Gastrocnemius medialis (tissue), 4 donors: ENCODE measurements around the gene PLPPR2. TPM values are rescaled to one million over a fixed set of nuclear protein-coding genes. Genes with fewer than 3 reads are reported as not detected.
"Not testable (repeated sequence)": the region's sequence is repeated elsewhere in the genome, so short reads cannot be mapped to it uniquely, and the experiment has no call there.

ENCODE experiments used
- ATAC-seq, 2 donors: fragments of 150-250 bp; one replicate each; pipeline ENCODE4 v1.9.1; 2016
- DNase-seq, 2 donors: peaks; one replicate each; pipeline ENCODE4 v3.0.0-alpha.2; 2019
- H3K27ac ChIP-seq, 4 donors: fragments of 200-600 bp; sonication (generic); 1 replicate in 1 of 4; 2 replicates in 3 of 4; pipeline ENCODE4 v1.5.1; 2016 to 2018; ENCODE audit warnings: mild to moderate bottlenecking in 2 of 4, moderate library complexity in 1 of 4
- H3K27me3 ChIP-seq, 3 donors: fragments of 200-600 bp; sonication (generic) in 2 of 3; 1 replicate in 1 of 3; 2 replicates in 2 of 3; pipeline versions ENCODE4 v1.5.1 to v1.6.0; 2016 to 2019; ENCODE audit warnings: mild to moderate bottlenecking in 1 of 3, moderate library complexity in 1 of 3
- H3K36me3 ChIP-seq, 2 donors: fragments of 200-600 bp; sonication (generic) in 1 of 2; one replicate each; pipeline ENCODE4 v1.5.1; 2017 to 2018
- H3K4me1 ChIP-seq, 2 donors: fragments of 200-600 bp; sonication (generic) in 1 of 2; one replicate each; pipeline ENCODE4 v1.5.1; 2016 to 2017; ENCODE audit warnings: mild to moderate bottlenecking in 2 of 2
- H3K4me3 ChIP-seq, 4 donors: fragments of 200-600 bp; sonication (generic) in 3 of 4; 1 replicate in 1 of 4; 2 replicates in 3 of 4; pipeline ENCODE4 v1.5.1; 2016 to 2019; ENCODE audit warnings: mild to moderate bottlenecking in 2 of 4
- H3K9me3 ChIP-seq, 3 donors: fragments of 200-600 bp; sonication (generic) in 2 of 3; 1 replicate in 1 of 3; 2 replicates in 2 of 3; pipeline ENCODE4 v1.5.1; 2016 to 2019
- CTCF ChIP-seq, 5 experiments: fragments of 450-650 bp in 3 of 5; fragments of 200-600 bp in 2 of 5; sonication (generic) in 2 of 5; IDR thresholded peaks in 4 of 5; conservative IDR thresholded peaks in 1 of 5; 1 replicate in 4 of 5; 2 replicates in 1 of 5; pipeline ENCODE4 v1.5.1; 2016 to 2019; ENCODE audit warnings: antibody characterized with exemption in 5 of 5, mild to moderate bottlenecking in 3 of 5, moderate library complexity in 3 of 5
- POLR2A ChIP-seq, 2 donors: fragments of 450-650 bp; IDR thresholded peaks; one replicate each; pipeline ENCODE4 v1.6.1; 2017; ENCODE audit warnings: antibody characterized with exemption in 2 of 2, mild to moderate bottlenecking in 2 of 2, moderate library complexity in 2 of 2
- in situ Hi-C, 4 donors: fragments of 200-750 bp; cut with MboI; loops; one replicate each; pipeline versions ENCODE4 v1.15.0 to v1.8.0; 2017; ENCODE audit warnings: low sequenced_read_pairs in 4 of 4
- intact Hi-C: fragments of 100-400 bp; cut with DNase I; formaldehyde crosslinking; loops from one replicate; pipeline ENCODE4 v1.15.1; 2023; ENCODE audit warnings: low total_unique reads
- total RNA-seq, 4 donors: library from RNA; depleted of rRNA; stranded (reverse); fragments of >200 nt; gene quantifications; one replicate each; pipeline versions ENCODE4 v1.1.0 to v1.2.3, GENCODE V29; 2016

Gene PLPPR2
- total RNA-seq, 4 donors from 2014 or later, result 18.6 to 46.2 (median 36.9) TPM

DNA sequence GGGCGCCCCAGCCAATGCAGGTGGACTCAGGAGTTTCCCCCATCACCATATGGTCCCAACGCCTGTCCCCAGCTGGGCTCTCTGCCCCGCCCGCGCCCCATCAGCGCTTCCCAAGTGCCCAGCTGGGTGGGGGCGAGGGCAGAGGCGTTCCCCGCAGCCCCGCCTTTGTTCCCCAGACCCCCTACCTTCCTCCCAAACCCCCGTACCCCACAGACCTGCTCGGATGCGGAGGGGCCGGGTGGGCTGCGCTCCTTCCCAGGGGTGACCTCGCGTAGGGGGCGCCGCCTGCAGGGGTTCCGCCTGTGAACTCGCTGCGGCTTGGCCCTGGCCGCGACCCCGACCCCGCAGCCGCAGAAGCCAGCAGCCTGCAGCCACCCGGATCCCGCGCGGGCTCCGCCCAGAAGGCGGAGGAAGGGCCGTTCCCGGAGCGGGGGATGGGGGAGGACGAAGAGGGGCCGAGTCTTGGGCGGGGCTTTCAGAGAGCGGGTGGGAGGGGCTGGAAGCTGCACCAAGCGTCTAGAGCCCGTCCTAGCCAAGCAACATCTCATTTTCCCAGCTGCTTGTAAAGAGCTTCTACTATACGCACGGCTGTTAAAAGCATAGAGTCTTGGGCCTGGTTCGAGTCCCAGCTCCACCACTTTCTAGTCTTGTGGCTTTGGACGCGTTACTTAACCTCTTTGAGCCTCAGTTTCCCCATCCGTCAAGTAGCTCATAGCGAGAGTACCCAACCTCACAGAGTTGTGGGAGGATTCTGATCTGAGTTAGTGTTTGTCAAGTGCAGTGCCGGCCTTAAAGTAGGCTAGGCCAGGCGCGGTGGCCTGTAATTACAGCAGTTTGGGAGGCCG, 15.8 kb upstream of the PLPPR2 start, which contains the start of gene RAB3D:
RAB3D (minus strand) TSS at position 404 of the 845 bp plus-strand sequence. CDS start 2,258 bp downstream, outside the sequence.
- TF ChIP-seq CTCF (IDR thresholded peaks at IDR 0.05 in 4 of 5, conservative IDR thresholded peaks at IDR 0.05 in 1 of 5) (no peak), POLR2A (IDR thresholded peaks at IDR 0.05) (peak; percentile 14 to 32)
- peak; percentile 69 to 76 for DNase-seq
- Histone ChIP-seq H3K27me3 (no peaks in the 10 kb centered on the region), H3K4me1 (peaks cover 11 to 17% of the 10 kb centered on the region in 2 donors), H3K9me3 (no peaks in the 10 kb centered on the region), H3K27ac (peak within 1 kb of the TSS; percentile 63 to 77 (median 72)), H3K36me3 (peaks cover 0 to 39% of the 10 kb centered on the region in 2 donors), H3K4me3 (peak within 1 kb of the TSS; percentile 63 to 73 (median 66))
- in situ Hi-C loops, result no loop called here
- intact Hi-C loops, result no loop called here
- ATAC-seq, result peak; percentile 71 to 75

GRCh38 chr19:11340099-11340467, 15.1 kb upstream of the PLPPR2 start:
- H3K9me3 ChIP-seq, ATAC-seq, H3K27me3 ChIP-seq, intact Hi-C loops, in situ Hi-C loops, DNase-seq: not testable (repeated sequence)
- Histone ChIP-seq H3K27ac (peak overlapping the region in 3 of 4 donors; percentile 41 to 68 (median 63)), H3K4me1 (peaks cover 17 to 23% of the 10 kb centered on the region in 2 donors), H3K36me3 (peaks cover 0 to 33% of the 10 kb centered on the region in 2 donors), H3K4me3 (peak overlapping the region in 1 of 4 donors; percentile 63)

- Histone ChIP-seq H3K4me3 (no peak overlapping the region), H3K9me3 (no peaks in the 10 kb centered on the region), H3K27me3 (no peaks in the 10 kb centered on the region), H3K27ac (no peak overlapping the region), H3K4me1 (peaks cover 27 to 33% of the 10 kb centered on the region in 2 donors), H3K36me3 (peaks cover 0 to 21% of the 10 kb centered on the region in 2 donors)
- DNase-seq (no peak), ATAC-seq (no peak)
- in situ Hi-C loops, result no loop called here
- TF ChIP-seq POLR2A (IDR thresholded peaks at IDR 0.05), result no peak
- no peak for TF ChIP-seq CTCF (IDR thresholded peaks at IDR 0.05 in 4 of 5, conservative IDR thresholded peaks at IDR 0.05 in 1 of 5)
- intact Hi-C loops, result no loop called here
Measured at GRCh38 chr19:11342429-11342828, 12.8 kb upstream of the PLPPR2 start.

- H3K4me1 ChIP-seq, result peaks cover 21 to 23% of the 10 kb centered on the region in 2 donors
- H3K36me3 ChIP-seq, result peaks cover 0 to 21% of the 10 kb centered on the region in 2 donors
- TF ChIP-seq CTCF (IDR thresholded peaks at IDR 0.05 in 4 of 5, conservative IDR thresholded peaks at IDR 0.05 in 1 of 5) (no peak), POLR2A (IDR thresholded peaks at IDR 0.05) (no peak)
- no peak for DNase-seq
- intact Hi-C loops, result no loop called here
- no peak for ATAC-seq
- H3K27ac ChIP-seq, result peak overlapping the region; percentile 91 to 93 (median 93)
- H3K4me3 ChIP-seq, result peak overlapping the region; percentile 78 to 92 (median 84)
- H3K27me3 ChIP-seq, result no peaks in the 10 kb centered on the region
- H3K9me3 ChIP-seq, result no peaks in the 10 kb centered on the region
- in situ Hi-C loops, result no loop called here
Measured at GRCh38 chr19:11345122-11345803, 10.0 kb upstream of the PLPPR2 start.
